HepG2 (cell line): ENCODE data around the gene GNGT2. TPM values are rescaled to one million over a fixed set of nuclear protein-coding genes. Genes with fewer than 3 reads are reported as not detected.
A peak's percentile ranks its signal among the peaks of the same experiment; 100 is the strongest.

Experiments
- IKZF1 ChIP-seq: fragments of 450-650 bp; IDR thresholded peaks from 2 replicates; pipeline ENCODE4 v1.7.1; 2016
- ISX ChIP-seq: sonication (generic); formaldehyde crosslinking; conservative IDR thresholded peaks from 2 replicates; pipeline ENCODE4 v1.5.0; 2020; ENCODE audit warnings: missing genetic modification reagents
- KAT2B ChIP-seq: fragments of 150-350 bp; IDR thresholded peaks from 2 replicates; pipeline ENCODE4 v1.6.1; 2014; ENCODE audit warnings: low read depth, low read length, borderline replicate concordance
- NBN ChIP-seq: fragments of 450-650 bp; conservative IDR thresholded peaks from 2 replicates; pipeline ENCODE4 v1.6.1; 2017
- RBAK ChIP-seq: sonication (generic); formaldehyde crosslinking; IDR thresholded peaks from 2 replicates; pipeline ENCODE4 v1.5.1; 2020; ENCODE audit warnings: mild to moderate bottlenecking, missing genetic modification reagents
- RCOR2 ChIP-seq: IDR thresholded peaks from 2 replicates; pipeline ENCODE4 v1.6.1; 2016; ENCODE audit warnings: missing biosample characterization, missing genetic modification reagents
- TMF1 ChIP-seq: sonication (generic); formaldehyde crosslinking; IDR thresholded peaks from 2 replicates; pipeline ENCODE4 v1.8.1; 2022; ENCODE audit warnings: low read depth, missing genetic modification reagents
- ZBTB42 ChIP-seq: sonication (generic); formaldehyde crosslinking; IDR thresholded peaks from 2 replicates; pipeline ENCODE4 v1.5.0; 2020; ENCODE audit warnings: mild to moderate bottlenecking, missing genetic modification reagents
- ZMYM4 ChIP-seq: sonication (generic); formaldehyde crosslinking; IDR thresholded peaks from 2 replicates; pipeline ENCODE4 v1.8.1; 2023; ENCODE audit warnings: mild to moderate bottlenecking, missing genetic modification reagents
- ZNF101 ChIP-seq: sonication (generic); formaldehyde crosslinking; IDR thresholded peaks from 2 replicates; pipeline ENCODE4 v1.4.0; 2020; ENCODE audit warnings: mild to moderate bottlenecking, low read depth, missing genetic modification reagents, borderline replicate concordance
- ZNF225 ChIP-seq: sonication (generic); formaldehyde crosslinking; IDR thresholded peaks from 2 replicates; pipeline ENCODE4 v1.4.0; 2020; ENCODE audit warnings: mild to moderate bottlenecking, missing genetic modification reagents
- ZNF230 ChIP-seq: sonication (generic); formaldehyde crosslinking; IDR thresholded peaks from 2 replicates; pipeline ENCODE4 v1.4.0; 2020; ENCODE audit warnings: mild to moderate bottlenecking, missing genetic modification reagents
- ZNF441 ChIP-seq: sonication (generic); formaldehyde crosslinking; IDR thresholded peaks from 2 replicates; pipeline ENCODE4 v1.7.0; 2021; ENCODE audit warnings: missing genetic modification reagents, borderline replicate concordance
- ZNF776 ChIP-seq: sonication (generic); formaldehyde crosslinking; IDR thresholded peaks from 2 replicates; pipeline ENCODE4 v1.4.0; 2020; ENCODE audit warnings: mild to moderate bottlenecking, missing genetic modification reagents
- ZNF83 ChIP-seq: sonication (generic); formaldehyde crosslinking; IDR thresholded peaks from 2 replicates; pipeline ENCODE4 v1.4.0; 2020; ENCODE audit warnings: missing genetic modification reagents, mild to moderate bottlenecking, borderline replicate concordance
- ZNF879 ChIP-seq: sonication (generic); formaldehyde crosslinking; IDR thresholded peaks from 2 replicates; pipeline ENCODE4 v1.8.1; 2023; ENCODE audit warnings: missing genetic modification reagents
- polyA plus RNA-seq, 8 experiments: library from polyadenylated mRNA; depleted of rRNA in 3 of 8; stranded (reverse) in 7 of 8; unstranded in 1 of 8; fragments of >200 nt; fragmentation: Illumina TruSeq in 4 of 8; extraction: Trizol in 4 of 8; gene quantifications; 2 replicates each; pipeline versions ENCODE4 v1.2.1 to v1.2.3, GENCODE V29; 2011 to 2016; ENCODE audit warnings: low read depth in 4 of 8, missing spikeins in 1 of 8, mixed read lengths in 1 of 8; ENCODE audit not compliant: insufficient read depth in 1 of 8
- total RNA-seq, 5 experiments: library from RNA; depleted of rRNA; stranded (reverse); fragments of >200 nt; fragmentation: Illumina TruSeq; extraction: Trizol; gene quantifications; 2 replicates each; pipeline ENCODE4 v1.2.3, GENCODE V29; 2016; ENCODE audit warnings: low read depth in 1 of 5
- TF ChIP-seq, protein P1 (sequence below): sonication (generic); formaldehyde crosslinking; IDR thresholded peaks from 2 replicates; pipeline ENCODE4 v1.4.0; 2020; ENCODE audit warnings: missing genetic modification reagents, mild to moderate bottlenecking, borderline replicate concordance
- TF ChIP-seq, protein P2 (sequence below): sonication (generic); formaldehyde crosslinking; IDR thresholded peaks from 2 replicates; pipeline ENCODE4 v1.9.0; 2021; ENCODE audit warnings: missing genetic modification reagents, borderline replicate concordance
- TF ChIP-seq, protein P3 (sequence below): sonication (generic); formaldehyde crosslinking; conservative IDR thresholded peaks from 2 replicates; pipeline ENCODE4 v1.4.0; 2020; ENCODE audit warnings: missing genetic modification reagents
- TF ChIP-seq, protein P4 (sequence below): sonication (generic); formaldehyde crosslinking; IDR thresholded peaks from 2 replicates; pipeline ENCODE4 v1.4.0; 2020; ENCODE audit warnings: missing genetic modification reagents; ENCODE audit errors: not compliant biosample characterization
- TF ChIP-seq, protein P5 (sequence below): sonication (generic); formaldehyde crosslinking; IDR thresholded peaks from 2 replicates; pipeline ENCODE4 v1.4.0; 2020; ENCODE audit warnings: missing genetic modification reagents

GNGT2 gene
- total and polyA plus RNA-seq, 2 of the 13 experiments (the other 11 are each of a cell fraction or from before 2014, with no cell fraction given) = not detected

DNA sequence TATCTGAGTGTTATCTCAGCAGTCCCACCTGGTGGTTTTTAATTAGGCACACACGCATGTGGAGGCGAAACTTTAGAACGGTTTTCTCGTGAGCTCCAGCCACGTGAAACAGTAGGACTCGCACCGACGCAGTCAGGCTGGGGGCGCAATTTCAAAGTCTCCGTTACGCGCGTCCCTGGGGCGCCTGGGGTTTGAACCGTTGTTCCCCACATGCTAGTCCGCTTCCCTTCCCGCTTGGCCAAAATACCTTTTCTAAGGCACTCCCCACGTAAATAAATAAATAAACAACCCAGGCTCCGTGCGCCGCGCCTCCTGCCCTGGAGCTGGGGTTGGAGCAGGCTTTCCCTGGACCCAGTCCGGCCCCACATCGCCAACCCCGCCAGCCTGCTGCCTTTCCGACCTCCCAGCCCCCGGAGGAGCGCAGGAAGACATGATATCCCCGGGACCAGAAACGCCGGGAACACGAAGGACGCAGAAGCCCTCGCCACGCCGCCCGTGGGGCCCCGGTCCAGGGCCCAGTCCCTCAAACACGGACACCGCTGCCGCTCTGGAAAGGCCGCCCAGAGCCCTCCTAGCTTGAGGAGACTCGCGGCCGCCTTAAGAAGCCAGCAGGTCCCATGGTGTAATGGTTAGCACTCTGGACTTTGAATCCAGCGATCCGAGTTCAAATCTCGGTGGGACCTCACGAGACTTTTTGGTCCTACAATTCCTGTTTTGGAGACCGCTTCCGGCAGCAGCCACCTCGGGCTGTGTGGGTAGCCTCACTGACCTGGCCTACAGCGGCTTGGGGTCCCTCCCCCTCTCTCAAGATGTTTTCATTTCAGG, 18.2 kb downstream of the GNGT2 start (continued):
- TF ChIP-seq RBAK (CRISPR knock-in tag) (peak; percentile 25; the same call in 1 of the 2 replicates), ZNF101 (peak; percentile 67; the same call in 1 of the 2 replicates), ZNF441 (CRISPR knock-in tag) (peak; percentile 62), ZMYM4 (no peak; the same call in 1 of the 2 replicates), RCOR2 (CRISPR knock-in tag) (no peak), IKZF1 (no peak), ZNF83 (CRISPR knock-in tag) (peak; percentile 85; the same call in 1 of the 2 replicates), TMF1 (CRISPR knock-in tag) (peak; percentile 90), ISX (no peak; the same call in 1 of the 2 replicates), ZNF879 (CRISPR knock-in tag) (peak; percentile 10; the same call in 1 of the 2 replicates), NBN (no peak), ZBTB42 (CRISPR knock-in tag) (peak; percentile 90), ZNF225 (CRISPR knock-in tag) (peak; percentile 88; the same call in 1 of the 2 replicates), KAT2B (no peak), ZNF230 (CRISPR knock-in tag) (peak; percentile 63), ZNF776 (no peak)
- TF ChIP-seq, protein P1, sequence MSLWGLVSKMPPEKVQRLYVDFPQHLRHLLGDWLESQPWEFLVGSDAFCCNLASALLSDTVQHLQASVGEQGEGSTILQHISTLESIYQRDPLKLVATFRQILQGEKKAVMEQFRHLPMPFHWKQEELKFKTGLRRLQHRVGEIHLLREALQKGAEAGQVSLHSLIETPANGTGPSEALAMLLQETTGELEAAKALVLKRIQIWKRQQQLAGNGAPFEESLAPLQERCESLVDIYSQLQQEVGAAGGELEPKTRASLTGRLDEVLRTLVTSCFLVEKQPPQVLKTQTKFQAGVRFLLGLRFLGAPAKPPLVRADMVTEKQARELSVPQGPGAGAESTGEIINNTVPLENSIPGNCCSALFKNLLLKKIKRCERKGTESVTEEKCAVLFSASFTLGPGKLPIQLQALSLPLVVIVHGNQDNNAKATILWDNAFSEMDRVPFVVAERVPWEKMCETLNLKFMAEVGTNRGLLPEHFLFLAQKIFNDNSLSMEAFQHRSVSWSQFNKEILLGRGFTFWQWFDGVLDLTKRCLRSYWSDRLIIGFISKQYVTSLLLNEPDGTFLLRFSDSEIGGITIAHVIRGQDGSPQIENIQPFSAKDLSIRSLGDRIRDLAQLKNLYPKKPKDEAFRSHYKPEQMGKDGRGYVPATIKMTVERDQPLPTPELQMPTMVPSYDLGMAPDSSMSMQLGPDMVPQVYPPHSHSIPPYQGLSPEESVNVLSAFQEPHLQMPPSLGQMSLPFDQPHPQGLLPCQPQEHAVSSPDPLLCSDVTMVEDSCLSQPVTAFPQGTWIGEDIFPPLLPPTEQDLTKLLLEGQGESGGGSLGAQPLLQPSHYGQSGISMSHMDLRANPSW (CRISPR knock-in tag) = 0 out of 2 replicates have a peak, but pooled peaks have one; percentile 13
- TF ChIP-seq, protein P2, sequence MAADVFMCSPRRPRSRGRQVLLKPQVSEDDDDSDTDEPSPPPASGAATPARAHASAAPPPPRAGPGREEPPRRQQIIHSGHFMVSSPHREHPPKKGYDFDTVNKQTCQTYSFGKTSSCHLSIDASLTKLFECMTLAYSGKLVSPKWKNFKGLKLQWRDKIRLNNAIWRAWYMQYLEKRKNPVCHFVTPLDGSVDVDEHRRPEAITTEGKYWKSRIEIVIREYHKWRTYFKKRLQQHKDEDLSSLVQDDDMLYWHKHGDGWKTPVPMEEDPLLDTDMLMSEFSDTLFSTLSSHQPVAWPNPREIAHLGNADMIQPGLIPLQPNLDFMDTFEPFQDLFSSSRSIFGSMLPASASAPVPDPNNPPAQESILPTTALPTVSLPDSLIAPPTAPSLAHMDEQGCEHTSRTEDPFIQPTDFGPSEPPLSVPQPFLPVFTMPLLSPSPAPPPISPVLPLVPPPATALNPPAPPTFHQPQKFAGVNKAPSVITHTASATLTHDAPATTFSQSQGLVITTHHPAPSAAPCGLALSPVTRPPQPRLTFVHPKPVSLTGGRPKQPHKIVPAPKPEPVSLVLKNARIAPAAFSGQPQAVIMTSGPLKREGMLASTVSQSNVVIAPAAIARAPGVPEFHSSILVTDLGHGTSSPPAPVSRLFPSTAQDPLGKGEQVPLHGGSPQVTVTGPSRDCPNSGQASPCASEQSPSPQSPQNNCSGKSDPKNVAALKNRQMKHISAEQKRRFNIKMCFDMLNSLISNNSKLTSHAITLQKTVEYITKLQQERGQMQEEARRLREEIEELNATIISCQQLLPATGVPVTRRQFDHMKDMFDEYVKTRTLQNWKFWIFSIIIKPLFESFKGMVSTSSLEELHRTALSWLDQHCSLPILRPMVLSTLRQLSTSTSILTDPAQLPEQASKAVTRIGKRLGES = 0 out of 2 replicates have a peak, but pooled peaks have one; percentile 43
- TF ChIP-seq, protein P3, sequence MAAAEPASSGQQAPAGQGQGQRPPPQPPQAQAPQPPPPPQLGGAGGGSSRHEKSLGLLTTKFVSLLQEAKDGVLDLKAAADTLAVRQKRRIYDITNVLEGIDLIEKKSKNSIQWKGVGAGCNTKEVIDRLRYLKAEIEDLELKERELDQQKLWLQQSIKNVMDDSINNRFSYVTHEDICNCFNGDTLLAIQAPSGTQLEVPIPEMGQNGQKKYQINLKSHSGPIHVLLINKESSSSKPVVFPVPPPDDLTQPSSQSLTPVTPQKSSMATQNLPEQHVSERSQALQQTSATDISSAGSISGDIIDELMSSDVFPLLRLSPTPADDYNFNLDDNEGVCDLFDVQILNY (CRISPR knock-in tag) = peak; percentile 82
- TF ChIP-seq, protein P4, sequence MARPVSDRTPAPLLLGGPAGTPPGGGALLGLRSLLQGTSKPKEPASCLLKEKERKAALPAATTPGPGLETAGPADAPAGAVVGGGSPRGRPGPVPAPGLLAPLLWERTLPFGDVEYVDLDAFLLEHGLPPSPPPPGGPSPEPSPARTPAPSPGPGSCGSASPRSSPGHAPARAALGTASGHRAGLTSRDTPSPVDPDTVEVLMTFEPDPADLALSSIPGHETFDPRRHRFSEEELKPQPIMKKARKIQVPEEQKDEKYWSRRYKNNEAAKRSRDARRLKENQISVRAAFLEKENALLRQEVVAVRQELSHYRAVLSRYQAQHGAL = peak; percentile 91
- TF ChIP-seq, protein P5, sequence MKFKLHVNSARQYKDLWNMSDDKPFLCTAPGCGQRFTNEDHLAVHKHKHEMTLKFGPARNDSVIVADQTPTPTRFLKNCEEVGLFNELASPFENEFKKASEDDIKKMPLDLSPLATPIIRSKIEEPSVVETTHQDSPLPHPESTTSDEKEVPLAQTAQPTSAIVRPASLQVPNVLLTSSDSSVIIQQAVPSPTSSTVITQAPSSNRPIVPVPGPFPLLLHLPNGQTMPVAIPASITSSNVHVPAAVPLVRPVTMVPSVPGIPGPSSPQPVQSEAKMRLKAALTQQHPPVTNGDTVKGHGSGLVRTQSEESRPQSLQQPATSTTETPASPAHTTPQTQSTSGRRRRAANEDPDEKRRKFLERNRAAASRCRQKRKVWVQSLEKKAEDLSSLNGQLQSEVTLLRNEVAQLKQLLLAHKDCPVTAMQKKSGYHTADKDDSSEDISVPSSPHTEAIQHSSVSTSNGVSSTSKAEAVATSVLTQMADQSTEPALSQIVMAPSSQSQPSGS (CRISPR knock-in tag) = peak; percentile 82
